ENCODE data around the gene HMX1.

GRCh38 chr4:8905226-8905772 is 33.7 kb upstream of the HMX1 start:
- TF ChIP-seq RCOR1 (conservative IDR thresholded peaks at IDR 0.05; ENCODE audit: low read depth, low read length): no peak
- TF ChIP-seq CTCF (IDR thresholded peaks at IDR 0.05 in 2 of 3, conservative IDR thresholded peaks at IDR 0.05 in 1 of 3; ENCODE audit: control insufficient read depth in 2 of 3, extremely low read depth in 1 of 3, insufficient read depth in 1 of 3, low read depth in 3 of 3, low read length in 3 of 3): no peak
- no peak for TF ChIP-seq SKIL (IDR thresholded peaks at IDR 0.05; ENCODE audit: low read depth, poor library complexity, severe bottlenecking)
- TF ChIP-seq YBX1 (IDR thresholded peaks at IDR 0.05): no peak
- TF ChIP-seq POLR2A (IDR thresholded peaks at IDR 0.05; ENCODE audit: low read depth, low read length): no peak
- TF ChIP-seq ZNF592 (IDR thresholded peaks at IDR 0.05): no peak
- TF ChIP-seq CEBPB (IDR thresholded peaks at IDR 0.05; ENCODE audit: borderline replicate concordance in 1 of 2, low read depth in 2 of 2, low read length in 2 of 2): no peak
- no peak for TF ChIP-seq ATF7 (IDR thresholded peaks at IDR 0.05; ENCODE audit: low read depth)
- TF ChIP-seq ATF3 (IDR thresholded peaks at IDR 0.05; ENCODE audit: borderline replicate concordance, extremely low read depth, low read depth, low read length): no peak
- no peak for TF ChIP-seq POLR2AphosphoS5 (IDR thresholded peaks at IDR 0.05; ENCODE audit: low read length)
- TF ChIP-seq CHD2 (IDR thresholded peaks at IDR 0.05; ENCODE audit: borderline replicate concordance, low read depth, low read length): no peak
